ENCODE data around the gene ZYX.
A peak's percentile ranks its signal among the peaks of the same experiment; 100 is the strongest.
"Not testable (repeated sequence)": the region's sequence is repeated elsewhere in the genome, so short reads cannot be mapped to it uniquely, and the experiment has no call there.

Gene ZYX

DNA sequence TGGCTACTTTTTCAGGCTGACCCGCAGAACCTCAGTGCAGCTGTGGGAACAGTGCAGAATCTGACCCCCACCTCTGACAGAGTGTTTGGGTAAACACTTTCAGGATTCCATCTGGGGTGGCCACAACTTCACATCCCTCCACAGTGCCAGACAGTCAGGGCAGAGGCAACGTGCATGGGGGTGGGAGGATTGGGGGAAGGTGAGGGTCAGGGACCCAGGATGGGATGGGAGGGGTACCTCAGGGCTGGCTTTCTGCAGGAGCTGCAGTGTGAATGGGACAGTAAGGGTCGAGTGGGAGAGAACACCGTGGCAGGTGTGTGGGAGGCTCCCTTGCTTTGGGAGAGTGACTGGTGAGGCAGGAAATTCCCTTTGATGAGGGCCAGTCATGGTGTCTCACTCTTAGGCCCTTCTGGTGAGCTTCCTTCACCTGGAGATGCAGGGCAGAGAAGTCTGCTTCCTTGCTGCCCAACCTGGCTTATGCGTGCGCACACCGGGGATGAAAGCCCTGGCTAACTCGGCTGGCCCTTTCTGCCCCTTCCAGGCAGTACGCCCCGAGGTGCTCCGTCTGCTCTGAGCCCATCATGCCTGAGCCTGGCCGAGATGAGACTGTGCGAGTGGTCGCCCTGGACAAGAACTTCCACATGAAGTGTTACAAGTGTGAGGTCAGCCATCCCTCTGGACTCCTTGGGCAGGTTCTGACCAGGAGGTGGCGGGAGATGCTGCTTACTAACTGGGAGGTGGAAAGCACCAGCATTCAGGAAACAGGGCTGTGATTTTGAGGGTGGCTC, 8.4 kb downstream of the ZYX start:
- DNase-seq (ENCODE audit: low read depth, low spot score), result no peak
- in situ Hi-C loops (cut with HindIII; ENCODE audit: low sequenced_read_pairs), result no loop called here
- TF ChIP-seq CTCF (IDR thresholded peaks at IDR 0.05; ENCODE audit: low read depth, low read length), result no peak
- no peak overlapping the region for H3K4me3 ChIP-seq (ENCODE audit: low read depth, low read length)

- no peak for DNase-seq (ENCODE audit: low read depth, low spot score)
- H3K4me3 ChIP-seq (ENCODE audit: low read depth, low read length), result no peak overlapping the region
- no peak for TF ChIP-seq CTCF (IDR thresholded peaks at IDR 0.05; ENCODE audit: low read depth, low read length)
- in situ Hi-C loops (cut with HindIII; ENCODE audit: low sequenced_read_pairs), result no loop called here
Measured at GRCh38 chr7:143390104-143390772, 9.1 kb downstream of the ZYX start.

GRCh38 chr7:143390773-143391317, 9.7 kb downstream of the ZYX start:
- DNase-seq (ENCODE audit: low read depth, low spot score), result no peak
- H3K4me3 ChIP-seq (ENCODE audit: low read depth, low read length), result no peak overlapping the region
- TF ChIP-seq CTCF (IDR thresholded peaks at IDR 0.05; ENCODE audit: low read depth, low read length), result no peak
- in situ Hi-C loops (cut with HindIII; ENCODE audit: low sequenced_read_pairs), result no loop called here

- no peak overlapping the region for H3K4me3 ChIP-seq (ENCODE audit: low read depth, low read length)
- DNase-seq (ENCODE audit: low read depth, low spot score), result peak; percentile 81
- in situ Hi-C loops (cut with HindIII; ENCODE audit: low sequenced_read_pairs), result no loop called here
- no peak for TF ChIP-seq CTCF (IDR thresholded peaks at IDR 0.05; ENCODE audit: low read depth, low read length)
Measured at GRCh38 chr7:143391462-143392404, 10.6 kb downstream of the ZYX start.

DNA sequence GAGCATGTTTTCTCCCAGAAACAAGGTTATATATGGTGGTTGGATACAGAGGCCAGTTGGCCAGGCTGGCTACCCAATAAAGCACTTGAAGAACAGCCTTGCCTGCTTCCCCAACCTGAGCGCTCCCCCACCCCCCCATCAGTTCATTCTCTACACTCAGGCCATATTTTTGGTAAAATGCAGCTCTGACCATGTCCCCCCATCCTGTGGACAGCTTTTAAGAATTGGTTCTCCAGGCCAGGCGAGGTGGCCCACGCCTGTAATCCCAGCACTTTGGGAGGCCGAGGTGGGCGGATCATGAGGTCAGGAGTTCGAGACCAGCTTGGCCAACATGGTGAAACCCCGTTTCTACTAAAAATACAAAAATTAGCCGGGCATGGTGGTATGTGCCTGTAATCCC, 11.3 kb downstream of the ZYX start:
- in situ Hi-C loops (cut with HindIII; ENCODE audit: low sequenced_read_pairs); DNase-seq (ENCODE audit: low read depth, low spot score); H3K4me3 ChIP-seq (ENCODE audit: low read depth, low read length): not testable (repeated sequence)

DNA sequence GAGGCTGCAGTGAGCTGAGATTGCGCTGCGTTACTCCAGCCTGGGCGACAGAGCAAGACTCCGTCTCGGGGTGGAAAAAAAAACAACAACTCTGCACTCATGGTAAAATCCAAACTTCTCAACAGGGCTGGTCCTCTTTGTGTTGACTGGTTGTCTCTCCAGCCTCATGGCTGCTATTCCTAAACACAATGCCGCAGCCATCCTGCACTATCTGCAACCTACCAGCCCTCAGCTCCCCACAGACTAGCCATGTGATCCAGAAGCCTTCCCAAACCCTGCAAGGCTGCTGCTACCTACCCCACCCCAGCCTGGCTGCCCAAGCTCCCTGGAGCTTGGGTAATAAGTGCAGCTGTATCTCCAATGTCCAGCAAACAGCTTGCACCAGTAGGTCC, 11.7 kb downstream of the ZYX start:
- no peak for DNase-seq (ENCODE audit: low read depth, low spot score)
- no peak overlapping the region for H3K4me3 ChIP-seq (ENCODE audit: low read depth, low read length)
- TF ChIP-seq CTCF (IDR thresholded peaks at IDR 0.05; ENCODE audit: low read depth, low read length), result no peak
- in situ Hi-C loops (cut with HindIII; ENCODE audit: low sequenced_read_pairs), result no loop called here

All from astrocyte of the spinal cord (primary cell).